ENCODE results near the gene SDK2.

The SDK2 gene

DNA sequence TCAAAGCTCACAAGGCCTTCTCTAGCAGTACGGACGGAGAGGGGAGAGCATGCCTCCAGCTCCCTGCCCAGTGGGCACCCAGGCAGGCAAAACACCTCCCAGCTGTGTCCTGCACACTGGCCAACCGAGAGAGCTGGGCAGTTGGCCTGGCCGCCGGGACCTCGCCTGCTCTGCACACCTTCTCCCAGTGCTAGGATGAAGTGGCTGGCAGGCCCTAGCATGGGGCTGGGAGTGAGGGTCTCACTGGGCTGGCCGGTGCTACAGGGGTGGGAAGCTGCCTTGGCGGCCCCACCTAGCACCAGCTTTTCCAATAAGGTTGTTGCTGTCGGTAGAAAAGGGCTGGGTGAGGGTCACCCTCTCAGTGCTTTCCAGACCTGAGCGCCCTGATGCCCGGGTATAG lies 60.2 kb downstream of the SDK2 start (continued):
- TF ChIP-seq ZNF248 (tag by site-specific recombination; IDR thresholded peaks at IDR 0.05), result no peak
- no peak for TF ChIP-seq ZNF426 (tag by site-specific recombination; IDR thresholded peaks at IDR 0.05)
- TF ChIP-seq ZNF514 (tag by site-specific recombination; IDR thresholded peaks at IDR 0.05), result no peak
- no peak for TF ChIP-seq KLF10 (tag by site-specific recombination; IDR thresholded peaks at IDR 0.05)
- TF ChIP-seq ZNF114 (tag by site-specific recombination; IDR thresholded peaks at IDR 0.05), result no peak

DNA sequence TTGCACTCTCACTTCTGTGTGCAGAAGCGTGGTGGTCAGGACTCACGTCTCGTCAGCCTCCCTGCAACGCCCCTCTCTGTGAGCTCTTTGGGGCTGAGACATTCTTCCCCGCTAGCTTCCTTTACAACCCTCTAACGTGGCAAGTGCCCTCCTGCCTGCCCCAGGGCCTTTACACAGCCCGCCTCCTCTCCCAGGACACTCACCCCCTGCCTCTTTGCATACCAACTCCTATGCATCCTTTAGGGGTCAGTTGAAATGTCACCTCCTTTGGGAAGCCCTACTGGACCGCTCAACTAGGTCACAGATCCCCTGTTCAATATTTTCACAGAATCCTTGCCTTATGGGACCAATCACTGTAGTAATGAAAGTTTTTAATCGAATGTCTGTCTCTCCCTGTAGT lies 61.4 kb downstream of the SDK2 start:
- H3K4me3 ChIP-seq (ENCODE audit: low read depth, low read length), result no peak overlapping the region
- no peaks in the 10 kb centered on the region for H3K9me3 ChIP-seq (ENCODE audit: control insufficient read depth, insufficient read depth, low read depth, low read length)
- H3K4me1 ChIP-seq (ENCODE audit: control insufficient read depth, insufficient read depth, low read length), result peaks cover 5% of the 10 kb centered on the region; the same call in 1 of the 2 replicates
- CTCF ChIA-PET, result interaction anchor here (1.2 kb wide), 1 partner anchor 153 kb away, joined by 3 read pairs; no protein-coding TSS in a partner anchor
- TF ChIP-seq ZNF311 (tag by site-specific recombination; IDR thresholded peaks at IDR 0.05; ENCODE audit: borderline replicate concordance) (no peak), ZNF623 (tag by site-specific recombination; IDR thresholded peaks at IDR 0.05) (peak; percentile 71)
- POLR2A ChIA-PET, result no interaction called here
- H3K27ac ChIP-seq (ENCODE audit: extremely low read depth, low read depth, low read length), result no peak overlapping the region
- no peaks in the 10 kb centered on the region for H3K36me3 ChIP-seq (ENCODE audit: control insufficient read depth in 2 of 2, insufficient read depth in 1 of 2, low read length in 2 of 2)

DNA sequence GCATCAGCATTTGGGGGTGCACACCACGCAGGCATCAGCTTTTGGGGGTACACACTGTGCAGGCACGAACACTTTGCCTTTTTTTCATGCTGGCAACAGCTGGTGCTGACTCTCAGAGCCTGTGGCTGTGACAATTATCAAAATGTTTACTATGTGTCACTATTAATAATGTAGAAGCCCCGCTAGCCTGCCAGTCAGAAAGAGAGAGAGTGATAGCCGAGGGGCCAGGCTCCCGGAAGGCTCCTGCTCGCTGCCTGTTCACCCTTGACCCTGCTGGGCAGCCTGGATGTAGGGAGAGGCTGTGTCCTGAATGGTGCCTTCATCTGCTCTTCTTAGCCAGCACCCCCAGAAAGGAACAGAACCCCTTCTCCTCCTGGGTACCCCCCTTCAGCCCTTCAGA lies 61.9 kb downstream of the SDK2 start:
- 0 out of 2 replicates have a peak, but pooled peaks cover 2% of the 10 kb centered on the region for H3K4me1 ChIP-seq (ENCODE audit: control insufficient read depth, insufficient read depth, low read length)
- POLR2A ChIA-PET, result no interaction called here
- CTCF ChIA-PET, result interaction anchor here (1.2 kb wide), 1 partner anchor 153 kb away, joined by 3 read pairs; no protein-coding TSS in a partner anchor
- TF ChIP-seq, protein P1, sequence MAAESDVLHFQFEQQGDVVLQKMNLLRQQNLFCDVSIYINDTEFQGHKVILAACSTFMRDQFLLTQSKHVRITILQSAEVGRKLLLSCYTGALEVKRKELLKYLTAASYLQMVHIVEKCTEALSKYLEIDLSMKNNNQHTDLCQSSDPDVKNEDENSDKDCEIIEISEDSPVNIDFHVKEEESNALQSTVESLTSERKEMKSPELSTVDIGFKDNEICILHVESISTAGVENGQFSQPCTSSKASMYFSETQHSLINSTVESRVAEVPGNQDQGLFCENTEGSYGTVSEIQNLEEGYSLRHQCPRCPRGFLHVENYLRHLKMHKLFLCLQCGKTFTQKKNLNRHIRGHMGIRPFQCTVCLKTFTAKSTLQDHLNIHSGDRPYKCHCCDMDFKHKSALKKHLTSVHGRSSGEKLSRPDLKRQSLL (tag by site-specific recombination; IDR thresholded peaks at IDR 0.05), result no peak
- TF ChIP-seq, protein P2, sequence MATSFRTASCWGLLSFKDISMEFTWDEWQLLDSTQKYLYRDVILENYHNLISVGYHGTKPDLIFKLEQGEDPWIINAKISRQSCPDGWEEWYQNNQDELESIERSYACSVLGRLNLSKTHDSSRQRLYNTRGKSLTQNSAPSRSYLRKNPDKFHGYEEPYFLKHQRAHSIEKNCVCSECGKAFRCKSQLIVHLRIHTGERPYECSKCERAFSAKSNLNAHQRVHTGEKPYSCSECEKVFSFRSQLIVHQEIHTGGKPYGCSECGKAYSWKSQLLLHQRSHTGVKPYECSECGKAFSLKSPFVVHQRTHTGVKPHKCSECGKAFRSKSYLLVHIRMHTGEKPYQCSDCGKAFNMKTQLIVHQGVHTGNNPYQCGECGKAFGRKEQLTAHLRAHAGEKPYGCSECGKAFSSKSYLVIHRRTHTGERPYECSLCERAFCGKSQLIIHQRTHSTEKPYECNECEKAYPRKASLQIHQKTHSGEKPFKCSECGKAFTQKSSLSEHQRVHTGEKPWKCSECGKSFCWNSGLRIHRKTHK (tag by site-specific recombination; IDR thresholded peaks at IDR 0.05), result no peak
- TF ChIP-seq ZFP3 (tag by site-specific recombination; IDR thresholded peaks at IDR 0.05; ENCODE audit: low read depth), result no peak
- H3K36me3 ChIP-seq (ENCODE audit: control insufficient read depth in 2 of 2, insufficient read depth in 1 of 2, low read length in 2 of 2), result no peaks in the 10 kb centered on the region
- no peak overlapping the region for H3K27ac ChIP-seq (ENCODE audit: extremely low read depth, low read depth, low read length)
- no peaks in the 10 kb centered on the region for H3K9me3 ChIP-seq (ENCODE audit: control insufficient read depth, insufficient read depth, low read depth, low read length)
- no peak overlapping the region for H3K4me3 ChIP-seq (ENCODE audit: low read depth, low read length)

DNA sequence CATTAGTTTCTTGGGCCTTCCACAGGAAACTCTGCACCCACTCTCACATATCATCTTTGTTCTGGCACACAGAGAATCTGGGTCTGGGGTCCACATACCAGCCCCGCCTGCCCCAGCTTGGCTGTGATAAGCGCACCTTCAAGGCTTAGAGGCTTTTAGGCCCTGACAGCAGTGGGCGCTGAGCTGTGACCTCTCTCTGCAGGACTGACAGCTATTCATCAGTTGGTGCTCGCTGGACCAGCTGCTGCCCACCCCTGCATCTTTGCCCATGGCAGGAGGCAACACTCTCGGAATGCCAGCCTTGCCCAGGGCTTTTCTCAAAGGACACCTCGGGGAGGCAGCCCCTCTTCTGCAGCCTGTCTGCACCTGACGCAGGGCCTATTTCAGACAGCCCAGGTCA lies 62.9 kb downstream of the SDK2 start:
- Histone ChIP-seq H3K27ac (ENCODE audit: extremely low read depth, low read depth, low read length) (no peak overlapping the region), H3K9me3 (ENCODE audit: control insufficient read depth, insufficient read depth, low read depth, low read length) (no peaks in the 10 kb centered on the region), H3K36me3 (ENCODE audit: control insufficient read depth in 2 of 2, insufficient read depth in 1 of 2, low read length in 2 of 2) (no peaks in the 10 kb centered on the region), H3K4me1 (ENCODE audit: control insufficient read depth, insufficient read depth, low read length) (0 out of 2 replicates have a peak, but pooled peaks cover 2% of the 10 kb centered on the region), H3K4me3 (ENCODE audit: low read depth, low read length) (no peak overlapping the region)
- CTCF ChIA-PET, result interaction anchor here (0.6 to 2.8 kb wide), 2 partner anchors 21 to 152 kb away, joined by 4 to 14 read pairs; no protein-coding TSS in a partner anchor
- POLR2A ChIA-PET, result no interaction called here
- TF ChIP-seq, protein P3, sequence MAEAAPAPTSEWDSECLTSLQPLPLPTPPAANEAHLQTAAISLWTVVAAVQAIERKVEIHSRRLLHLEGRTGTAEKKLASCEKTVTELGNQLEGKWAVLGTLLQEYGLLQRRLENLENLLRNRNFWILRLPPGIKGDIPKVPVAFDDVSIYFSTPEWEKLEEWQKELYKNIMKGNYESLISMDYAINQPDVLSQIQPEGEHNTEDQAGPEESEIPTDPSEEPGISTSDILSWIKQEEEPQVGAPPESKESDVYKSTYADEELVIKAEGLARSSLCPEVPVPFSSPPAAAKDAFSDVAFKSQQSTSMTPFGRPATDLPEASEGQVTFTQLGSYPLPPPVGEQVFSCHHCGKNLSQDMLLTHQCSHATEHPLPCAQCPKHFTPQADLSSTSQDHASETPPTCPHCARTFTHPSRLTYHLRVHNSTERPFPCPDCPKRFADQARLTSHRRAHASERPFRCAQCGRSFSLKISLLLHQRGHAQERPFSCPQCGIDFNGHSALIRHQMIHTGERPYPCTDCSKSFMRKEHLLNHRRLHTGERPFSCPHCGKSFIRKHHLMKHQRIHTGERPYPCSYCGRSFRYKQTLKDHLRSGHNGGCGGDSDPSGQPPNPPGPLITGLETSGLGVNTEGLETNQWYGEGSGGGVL (tag by site-specific recombination; IDR thresholded peaks at IDR 0.05), result no peak
- TF ChIP-seq ZNF174 (tag by site-specific recombination; IDR thresholded peaks at IDR 0.05) (no peak), ZBTB8A (tag by site-specific recombination; IDR thresholded peaks at IDR 0.05) (no peak), BCL11A (tag by site-specific recombination; IDR thresholded peaks at IDR 0.05; ENCODE audit: low read depth) (no peak), ZNF2 (tag by site-specific recombination; IDR thresholded peaks at IDR 0.05) (no peak), ZNF548 (tag by site-specific recombination; IDR thresholded peaks at IDR 0.05) (no peak), ZNF211 (tag by site-specific recombination; IDR thresholded peaks at IDR 0.05; ENCODE audit: low read depth) (no peak), ZIC2 (tag by site-specific recombination; IDR thresholded peaks at IDR 0.05) (no peak), MYNN (tag by site-specific recombination; IDR thresholded peaks at IDR 0.05; ENCODE audit: borderline replicate concordance) (no peak), ZNF157 (tag by site-specific recombination; IDR thresholded peaks at IDR 0.05) (no peak), ZNF664 (tag by site-specific recombination; IDR thresholded peaks at IDR 0.05) (no peak), ZNF350 (tag by site-specific recombination; IDR thresholded peaks at IDR 0.05) (no peak), ZNF311 (tag by site-specific recombination; IDR thresholded peaks at IDR 0.05; ENCODE audit: borderline replicate concordance) (no peak)
